ENCODE data around the gene CDH12.

Gene CDH12

DNA sequence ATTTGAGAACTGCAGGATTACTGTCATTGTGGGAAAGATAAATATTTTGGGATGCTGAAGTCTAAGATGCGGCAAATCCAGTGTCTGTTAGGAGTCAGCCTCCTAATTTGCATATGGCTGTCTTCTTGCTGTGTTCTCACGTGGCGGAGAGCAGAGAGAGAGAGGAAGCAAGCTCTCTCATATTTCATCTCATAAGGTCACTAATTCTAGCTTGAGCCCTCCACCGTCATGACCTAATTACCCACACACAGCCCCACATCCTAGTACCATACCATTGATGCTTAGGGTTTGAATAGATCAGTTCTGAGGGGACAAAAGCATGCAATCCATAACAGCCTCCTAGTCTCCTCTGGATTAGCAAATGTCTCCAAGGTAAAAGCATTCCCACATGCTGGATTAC lies 124.5 kb downstream of the CDH12 start:
- Histone ChIP-seq H3K9me3 (no peaks in the 10 kb centered on the region), H3K27ac (no peak overlapping the region), H3K4me1 (ENCODE audit: control insufficient read depth in 1 of 2, insufficient read depth in 1 of 2, low read depth in 1 of 2, low read length in 1 of 2) (no peaks in the 10 kb centered on the region), H3K27me3 (no peaks in the 10 kb centered on the region), H3K4me3 (ENCODE audit: low read depth in 1 of 2, low read length in 1 of 2) (no peak overlapping the region), H3K36me3 (no peaks in the 10 kb centered on the region)
- TF ChIP-seq, protein P1, sequence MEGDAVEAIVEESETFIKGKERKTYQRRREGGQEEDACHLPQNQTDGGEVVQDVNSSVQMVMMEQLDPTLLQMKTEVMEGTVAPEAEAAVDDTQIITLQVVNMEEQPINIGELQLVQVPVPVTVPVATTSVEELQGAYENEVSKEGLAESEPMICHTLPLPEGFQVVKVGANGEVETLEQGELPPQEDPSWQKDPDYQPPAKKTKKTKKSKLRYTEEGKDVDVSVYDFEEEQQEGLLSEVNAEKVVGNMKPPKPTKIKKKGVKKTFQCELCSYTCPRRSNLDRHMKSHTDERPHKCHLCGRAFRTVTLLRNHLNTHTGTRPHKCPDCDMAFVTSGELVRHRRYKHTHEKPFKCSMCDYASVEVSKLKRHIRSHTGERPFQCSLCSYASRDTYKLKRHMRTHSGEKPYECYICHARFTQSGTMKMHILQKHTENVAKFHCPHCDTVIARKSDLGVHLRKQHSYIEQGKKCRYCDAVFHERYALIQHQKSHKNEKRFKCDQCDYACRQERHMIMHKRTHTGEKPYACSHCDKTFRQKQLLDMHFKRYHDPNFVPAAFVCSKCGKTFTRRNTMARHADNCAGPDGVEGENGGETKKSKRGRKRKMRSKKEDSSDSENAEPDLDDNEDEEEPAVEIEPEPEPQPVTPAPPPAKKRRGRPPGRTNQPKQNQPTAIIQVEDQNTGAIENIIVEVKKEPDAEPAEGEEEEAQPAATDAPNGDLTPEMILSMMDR (IDR thresholded peaks at IDR 0.05) = no peak

DNA sequence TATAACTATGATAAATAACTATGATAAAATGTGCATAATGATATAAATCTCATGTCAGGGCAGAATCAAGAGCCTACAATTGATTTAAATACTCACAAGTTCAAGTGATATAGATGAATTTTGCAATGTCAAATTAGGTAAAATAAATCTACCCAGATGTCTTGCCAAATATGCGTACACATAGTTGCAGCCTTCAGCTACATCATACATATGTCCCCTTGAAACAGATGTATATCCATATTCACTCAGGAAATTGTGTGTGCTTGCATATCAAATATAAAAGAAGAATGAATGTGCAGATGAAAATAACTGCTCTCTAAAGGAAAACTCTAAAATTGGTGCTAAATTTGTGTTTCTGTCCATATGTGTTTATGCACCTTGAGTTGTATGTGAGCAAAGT lies 130.7 kb downstream of the CDH12 start:
- no peaks in the 10 kb centered on the region for H3K4me1 ChIP-seq (ENCODE audit: control insufficient read depth in 1 of 2, insufficient read depth in 1 of 2, low read depth in 1 of 2, low read length in 1 of 2)
- no peaks in the 10 kb centered on the region for H3K36me3 ChIP-seq
- no peak overlapping the region for H3K27ac ChIP-seq
- TF ChIP-seq, protein P1 (IDR thresholded peaks at IDR 0.05) = no peak
- no peaks in the 10 kb centered on the region for H3K27me3 ChIP-seq
- no peaks in the 10 kb centered on the region for H3K9me3 ChIP-seq
- no peak overlapping the region for H3K4me3 ChIP-seq (ENCODE audit: low read depth in 1 of 2, low read length in 1 of 2)

DNA sequence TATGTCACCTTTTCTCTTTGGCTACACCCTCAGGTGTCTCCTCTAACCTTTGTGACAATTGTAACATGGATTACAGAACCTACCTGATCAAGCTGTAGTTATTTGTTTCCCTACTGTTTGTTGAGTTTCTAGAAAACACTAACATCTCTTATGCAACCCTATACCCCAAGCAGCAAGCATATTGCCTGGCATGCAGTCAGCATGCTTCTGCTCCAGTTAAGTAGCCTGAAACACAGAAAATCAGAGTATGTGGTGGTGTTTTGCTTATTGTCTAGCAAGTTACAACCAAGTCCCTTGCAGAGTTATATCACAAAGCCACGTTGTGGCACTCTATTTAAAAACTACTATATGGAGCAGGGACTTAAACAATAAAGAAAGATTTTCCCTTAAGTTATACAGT lies 131.1 kb downstream of the CDH12 start:
- TF ChIP-seq, protein P1 (IDR thresholded peaks at IDR 0.05) = no peak
- H3K36me3 ChIP-seq = no peaks in the 10 kb centered on the region
- no peaks in the 10 kb centered on the region for H3K4me1 ChIP-seq (ENCODE audit: control insufficient read depth in 1 of 2, insufficient read depth in 1 of 2, low read depth in 1 of 2, low read length in 1 of 2)
- no peak overlapping the region for H3K4me3 ChIP-seq (ENCODE audit: low read depth in 1 of 2, low read length in 1 of 2)
- H3K27ac ChIP-seq = no peak overlapping the region
- no peaks in the 10 kb centered on the region for H3K27me3 ChIP-seq
- H3K9me3 ChIP-seq = no peaks in the 10 kb centered on the region

DNA sequence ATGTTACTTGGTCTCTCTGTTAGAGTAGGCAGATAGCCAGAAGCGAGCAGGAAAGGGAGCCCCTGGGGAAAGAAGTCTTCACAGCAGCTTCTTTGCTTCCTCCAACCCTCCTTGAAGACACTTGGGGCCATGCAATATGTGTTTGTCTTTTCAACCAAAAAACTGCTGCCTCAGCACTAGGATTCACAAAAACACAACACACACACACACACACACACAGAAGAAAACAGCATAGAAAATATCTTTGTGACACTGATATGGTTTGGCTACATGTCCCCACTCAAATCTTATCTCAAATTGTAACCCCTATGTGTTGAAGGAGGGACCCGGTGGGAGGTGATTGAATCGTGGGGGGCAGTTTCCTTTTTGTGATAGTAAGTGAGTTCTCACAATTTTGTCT lies 133.3 kb downstream of the CDH12 start:
- no peaks in the 10 kb centered on the region for H3K9me3 ChIP-seq
- H3K36me3 ChIP-seq = no peaks in the 10 kb centered on the region
- no peak overlapping the region for H3K4me3 ChIP-seq (ENCODE audit: low read depth in 1 of 2, low read length in 1 of 2)
- no peaks in the 10 kb centered on the region for H3K27me3 ChIP-seq
- H3K4me1 ChIP-seq (ENCODE audit: control insufficient read depth in 1 of 2, insufficient read depth in 1 of 2, low read depth in 1 of 2, low read length in 1 of 2) = no peaks in the 10 kb centered on the region
- TF ChIP-seq, protein P1 (IDR thresholded peaks at IDR 0.05) = no peak
- no peak overlapping the region for H3K27ac ChIP-seq

DNA sequence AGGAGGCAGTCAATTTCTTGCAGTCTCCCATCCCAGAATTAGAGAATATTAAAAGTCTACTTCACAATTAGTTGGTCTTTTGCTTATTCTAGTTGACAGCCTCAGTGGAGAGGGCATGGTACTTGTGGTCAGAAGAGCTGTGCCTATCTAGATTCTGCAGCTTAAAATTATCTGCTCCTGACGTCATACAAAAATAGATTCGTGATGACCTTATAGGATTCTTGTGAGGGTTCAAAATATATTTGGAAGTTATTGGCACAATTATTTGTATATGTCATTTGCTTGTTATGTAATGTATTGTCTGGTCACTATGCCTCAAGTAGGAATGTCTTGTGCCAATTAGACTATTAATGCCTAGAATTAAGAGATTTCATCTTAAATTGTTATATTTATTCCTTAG lies 142.5 kb downstream of the CDH12 start:
- Histone ChIP-seq H3K4me3 (ENCODE audit: low read depth in 1 of 2, low read length in 1 of 2) (no peak overlapping the region), H3K4me1 (ENCODE audit: control insufficient read depth in 1 of 2, insufficient read depth in 1 of 2, low read depth in 1 of 2, low read length in 1 of 2) (no peaks in the 10 kb centered on the region), H3K36me3 (no peaks in the 10 kb centered on the region), H3K27ac (no peak overlapping the region), H3K27me3 (no peaks in the 10 kb centered on the region), H3K9me3 (no peaks in the 10 kb centered on the region)
- TF ChIP-seq, protein P1 (IDR thresholded peaks at IDR 0.05) = no peak

DNA sequence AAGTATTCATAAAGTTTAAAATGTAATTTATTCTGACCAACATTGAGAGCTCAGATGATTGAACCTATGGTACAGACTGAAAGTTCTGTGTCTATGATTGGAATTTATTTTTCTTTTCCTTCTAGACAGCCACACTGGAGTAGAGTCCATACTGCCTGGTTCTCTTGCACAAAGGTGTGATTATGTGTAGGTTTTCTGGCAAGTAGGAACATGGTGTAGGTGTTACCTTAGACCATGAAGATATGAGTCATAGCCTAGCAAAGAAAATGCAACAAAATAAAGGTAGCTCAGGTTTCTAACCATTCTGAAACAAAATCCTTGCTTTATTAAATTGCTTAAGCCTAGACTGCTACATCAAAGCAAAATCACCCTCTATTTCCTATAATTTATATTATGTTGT lies 143.4 kb downstream of the CDH12 start:
- no peaks in the 10 kb centered on the region for H3K27me3 ChIP-seq
- no peaks in the 10 kb centered on the region for H3K9me3 ChIP-seq
- no peaks in the 10 kb centered on the region for H3K4me1 ChIP-seq (ENCODE audit: control insufficient read depth in 1 of 2, insufficient read depth in 1 of 2, low read depth in 1 of 2, low read length in 1 of 2)
- no peak overlapping the region for H3K27ac ChIP-seq
- H3K4me3 ChIP-seq (ENCODE audit: low read depth in 1 of 2, low read length in 1 of 2) = no peak overlapping the region
- TF ChIP-seq, protein P1 (IDR thresholded peaks at IDR 0.05) = no peak
- H3K36me3 ChIP-seq = no peaks in the 10 kb centered on the region

Data from neutrophil (primary cell).